WTC11 (cell line): ENCODE measurements around the gene STUM. TPM values are rescaled to one million over a fixed set of nuclear protein-coding genes. Genes with fewer than 3 reads are reported as not detected.

Experiments used
- ATAC-seq: fragments of 200-7000 bp; cut with Tn5 transposase; 2 replicates; pipeline ENCODE4 v1.10.0; 2021; ENCODE audit warnings: mild to moderate bottlenecking, moderate library complexity
- CTCF ChIA-PET: fragments of 300-600 bp; sonication (Branson Sonifier 250); formaldehyde crosslinking; loops from one replicate; lab custom pipeline; 2021; ENCODE audit warnings: antibody characterized with exemption; lab: Charles Lee
- POLR2A ChIA-PET: fragments of 350-600 bp; sonication (Branson Sonifier 250); formaldehyde crosslinking; loops from one replicate; lab custom pipeline; 2021; ENCODE audit warnings: antibody characterized with exemption; lab: Charles Lee
- DNase-seq: peaks from one replicate; pipeline ENCODE4 v3.0.0; 2021; ENCODE audit warnings: low spot score
- H3K27ac Mint-ChIP-seq: 2 replicates; pipeline ENCODE4 v1.8.0; 2021; ENCODE audit warnings: mixed read lengths
- H3K27me3 Mint-ChIP-seq: 2 replicates; pipeline ENCODE4 v1.8.0; 2021; ENCODE audit warnings: low read depth, mild to moderate bottlenecking, moderate library complexity, mixed read lengths
- H3K36me3 Mint-ChIP-seq: 2 replicates; pipeline ENCODE4 v1.8.0; 2021; ENCODE audit warnings: mixed read lengths
- H3K4me1 Mint-ChIP-seq: 2 replicates; pipeline ENCODE4 v1.8.0; 2022; ENCODE audit warnings: mixed read lengths
- H3K4me3 Mint-ChIP-seq: 2 replicates; pipeline ENCODE4 v1.8.0; 2021; ENCODE audit warnings: mild to moderate bottlenecking, moderate library complexity, mixed read lengths
- H3K9me3 Mint-ChIP-seq: 2 replicates; pipeline ENCODE4 v1.8.0; 2021; ENCODE audit warnings: mixed read lengths
- AFF4 ChIP-seq: sonication (generic); formaldehyde crosslinking; IDR thresholded peaks from 2 replicates; pipeline ENCODE4 v1.8.1; 2023; ENCODE audit warnings: mild to moderate bottlenecking, missing genetic modification reagents, borderline replicate concordance
- CDX4 ChIP-seq: fragments of 250-450 bp; sonication (Bioruptor Pico); IDR thresholded peaks from 2 replicates; pipeline ENCODE4 v1.9.0; 2021; ENCODE audit warnings: moderate library complexity, mild to moderate bottlenecking, inconsistent platforms, borderline replicate concordance
- FOXJ3 ChIP-seq: sonication (generic); formaldehyde crosslinking; IDR thresholded peaks from 2 replicates; pipeline ENCODE4 v1.9.0; 2021; ENCODE audit warnings: missing genetic modification reagents, mild to moderate bottlenecking, borderline replicate concordance
- FOXP1 ChIP-seq: sonication (generic); formaldehyde crosslinking; IDR thresholded peaks from 2 replicates; pipeline ENCODE4 v1.8.0; 2022; ENCODE audit warnings: missing genetic modification reagents, mild to moderate bottlenecking, moderate library complexity, borderline replicate concordance
- GABPB1 ChIP-seq: sonication (generic); formaldehyde crosslinking; IDR thresholded peaks from 2 replicates; pipeline ENCODE4 v1.8.1; 2023; ENCODE audit warnings: mild to moderate bottlenecking, missing genetic modification reagents
- HMGXB4 ChIP-seq: sonication (generic); formaldehyde crosslinking; IDR thresholded peaks from 2 replicates; pipeline ENCODE4 v1.8.1; 2023; ENCODE audit warnings: mild to moderate bottlenecking, moderate library complexity, missing genetic modification reagents
- SMAD3 ChIP-seq: sonication (generic); formaldehyde crosslinking; IDR thresholded peaks from 2 replicates; pipeline ENCODE4 v1.8.0; 2022; ENCODE audit warnings: missing genetic modification reagents, mild to moderate bottlenecking, borderline replicate concordance
- TEAD1 ChIP-seq: sonication (generic); formaldehyde crosslinking; IDR thresholded peaks from 2 replicates; pipeline ENCODE4 v1.8.0; 2022; ENCODE audit warnings: mild to moderate bottlenecking, missing genetic modification reagents
- TEAD4 ChIP-seq: sonication (generic); formaldehyde crosslinking; IDR thresholded peaks from 2 replicates; pipeline ENCODE4 v1.8.0; 2022; ENCODE audit warnings: mild to moderate bottlenecking, missing genetic modification reagents
- ZNF396 ChIP-seq: fragments of 250-450 bp; sonication (Bioruptor Pico); IDR thresholded peaks from 2 replicates; pipeline ENCODE4 v1.8.0; 2021; ENCODE audit warnings: mild to moderate bottlenecking, moderate library complexity, borderline replicate concordance
- ZNF425 ChIP-seq: fragments of 250-450 bp; sonication (Bioruptor Pico); conservative IDR thresholded peaks from 2 replicates; pipeline ENCODE4 v1.9.0; 2021; ENCODE audit warnings: mild to moderate bottlenecking
- total RNA-seq: library from RNA; stranded (reverse); gene quantifications from 3 replicates; pipeline ENCODE4 v1.2.3, GENCODE V29; 2021

The STUM gene
- total RNA-seq, 1 experiment from 2014 or later: 2.5 TPM

GRCh38 chr1:226530591-226530990 lies 18.0 kb upstream of the STUM start:
- ATAC-seq: no peak
- peaks cover 5% of the 10 kb centered on the region; the same call in 1 of the 2 replicates for H3K9me3 Mint-ChIP-seq
- peaks cover 8% of the 10 kb centered on the region for H3K27me3 Mint-ChIP-seq
- ChIA-PET POLR2A (no interaction called here), CTCF (no interaction called here)
- H3K4me1 Mint-ChIP-seq: peaks cover 26% of the 10 kb centered on the region
- H3K4me3 Mint-ChIP-seq: no peak overlapping the region
- no peak overlapping the region for H3K27ac Mint-ChIP-seq
- TF ChIP-seq AFF4 (CRISPR knock-in tag) (no peak), GABPB1 (no peak), CDX4 (CRISPR knock-in tag) (no peak), HMGXB4 (CRISPR knock-in tag) (no peak)
- no peaks in the 10 kb centered on the region for H3K36me3 Mint-ChIP-seq
- DNase-seq: no peak

- CTCF ChIA-PET: interaction anchor here (0.7 kb wide), 1 partner anchor 17 kb away, joined by 5 read pairs; the partner anchor contains the start of gene STUM
- Mint-ChIP-seq H3K4me3 (no peak overlapping the region), H3K4me1 (peaks cover 23% of the 10 kb centered on the region), H3K36me3 (no peaks in the 10 kb centered on the region), H3K27me3 (peaks cover 8% of the 10 kb centered on the region), H3K27ac (no peak overlapping the region), H3K9me3 (peaks cover 3% of the 10 kb centered on the region; the same call in 1 of the 2 replicates)
- ATAC-seq (no peak), DNase-seq (no peak)
- TF ChIP-seq ZNF425 (no peak), SMAD3 (CRISPR knock-in tag) (no peak), FOXP1 (CRISPR knock-in tag) (no peak), ZNF396 (CRISPR knock-in tag) (no peak), FOXJ3 (CRISPR knock-in tag) (no peak)
- POLR2A ChIA-PET: no interaction called here
Observed at GRCh38 chr1:226531360-226532093, 17.0 kb upstream of the STUM start.

GRCh38 chr1:226532553-226532952 lies 16.0 kb upstream of the STUM start:
- H3K36me3 Mint-ChIP-seq: no peaks in the 10 kb centered on the region
- H3K4me1 Mint-ChIP-seq: peaks cover 19% of the 10 kb centered on the region
- TF ChIP-seq TEAD1 (CRISPR knock-in tag) (peak; percentile 60; the same call in 1 of the 2 replicates), TEAD4 (CRISPR knock-in tag) (peak; percentile 86; the same call in 1 of the 2 replicates), AFF4 (CRISPR knock-in tag) (no peak)
- H3K27ac Mint-ChIP-seq: no peak overlapping the region
- ChIA-PET CTCF (interaction anchor here (1.0 to 1.9 kb wide), 7 partner anchors 13 to 125 kb away, joined by 3 to 9 read pairs (median 6); partner anchors contain the start of genes PARP1 and STUM), POLR2A (no interaction called here)
- peak; percentile 22 for DNase-seq
- H3K27me3 Mint-ChIP-seq: peaks cover 8% of the 10 kb centered on the region
- peak; percentile 97 for ATAC-seq
- no peak overlapping the region for H3K4me3 Mint-ChIP-seq
- H3K9me3 Mint-ChIP-seq: no peaks in the 10 kb centered on the region
